ENCODE data around the gene RAX2.

Gene RAX2

DNA sequence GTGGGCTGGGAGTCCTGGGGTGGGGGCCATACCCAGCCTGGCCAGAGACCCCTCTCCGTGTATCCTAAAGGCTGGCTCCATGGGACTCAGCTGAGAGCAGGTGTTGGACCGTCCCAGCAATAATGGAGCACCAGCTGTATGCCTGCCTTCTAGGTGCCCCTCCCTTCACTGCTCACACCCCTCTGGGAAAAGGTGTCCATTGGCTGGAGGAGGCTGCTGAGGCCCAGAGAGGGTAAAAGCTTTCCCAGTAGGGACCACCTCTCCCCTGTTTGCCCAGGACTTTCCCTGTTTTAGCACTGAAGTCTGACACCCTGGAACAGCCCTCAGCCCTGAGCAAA, 3.3 kb upstream of the RAX2 start:
- DNase-seq (ENCODE audit: extremely low read depth, low read depth) = no peak
- TF ChIP-seq, protein P1, sequence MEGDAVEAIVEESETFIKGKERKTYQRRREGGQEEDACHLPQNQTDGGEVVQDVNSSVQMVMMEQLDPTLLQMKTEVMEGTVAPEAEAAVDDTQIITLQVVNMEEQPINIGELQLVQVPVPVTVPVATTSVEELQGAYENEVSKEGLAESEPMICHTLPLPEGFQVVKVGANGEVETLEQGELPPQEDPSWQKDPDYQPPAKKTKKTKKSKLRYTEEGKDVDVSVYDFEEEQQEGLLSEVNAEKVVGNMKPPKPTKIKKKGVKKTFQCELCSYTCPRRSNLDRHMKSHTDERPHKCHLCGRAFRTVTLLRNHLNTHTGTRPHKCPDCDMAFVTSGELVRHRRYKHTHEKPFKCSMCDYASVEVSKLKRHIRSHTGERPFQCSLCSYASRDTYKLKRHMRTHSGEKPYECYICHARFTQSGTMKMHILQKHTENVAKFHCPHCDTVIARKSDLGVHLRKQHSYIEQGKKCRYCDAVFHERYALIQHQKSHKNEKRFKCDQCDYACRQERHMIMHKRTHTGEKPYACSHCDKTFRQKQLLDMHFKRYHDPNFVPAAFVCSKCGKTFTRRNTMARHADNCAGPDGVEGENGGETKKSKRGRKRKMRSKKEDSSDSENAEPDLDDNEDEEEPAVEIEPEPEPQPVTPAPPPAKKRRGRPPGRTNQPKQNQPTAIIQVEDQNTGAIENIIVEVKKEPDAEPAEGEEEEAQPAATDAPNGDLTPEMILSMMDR (IDR thresholded peaks at IDR 0.05; ENCODE audit: low read depth, low read length) = no peak

DNA sequence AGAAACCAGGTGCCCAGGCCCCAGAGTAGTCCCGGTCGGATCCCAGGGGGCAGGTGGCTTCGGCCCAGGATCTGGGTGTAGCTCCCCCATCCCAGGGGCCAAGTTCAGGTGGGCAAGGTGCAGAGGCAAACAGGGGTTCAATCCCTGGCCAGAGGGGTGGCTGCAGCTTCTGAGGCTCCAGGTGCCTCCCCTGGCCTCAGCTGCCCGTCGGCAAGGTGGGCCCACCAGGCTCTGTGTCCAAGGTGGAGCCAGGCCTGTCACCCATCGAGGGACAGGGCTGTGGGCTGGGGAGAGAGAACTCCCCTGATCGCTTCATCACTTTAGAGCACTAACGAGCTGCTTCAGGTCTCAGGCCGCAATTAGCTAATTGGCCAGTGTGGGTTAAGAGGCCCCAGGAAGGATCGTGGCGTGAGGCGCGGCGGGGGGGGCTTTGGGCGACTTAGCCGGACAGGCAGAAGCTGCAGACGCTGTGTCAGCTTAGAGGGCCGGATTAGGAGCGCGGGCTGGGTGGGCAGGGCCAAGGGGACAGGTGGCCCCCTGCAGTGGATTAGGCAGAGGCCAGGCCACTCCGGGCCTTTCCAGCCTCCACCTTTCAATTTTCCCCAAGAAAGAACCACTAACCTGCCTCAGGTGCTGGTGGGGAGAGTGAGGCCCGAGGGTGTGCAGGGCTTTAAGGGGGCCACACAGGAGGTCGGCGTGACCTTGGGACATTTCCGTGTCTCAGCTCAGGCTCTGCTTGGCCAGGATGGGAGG, 2.8 kb upstream of the RAX2 start:
- TF ChIP-seq, protein P1 (IDR thresholded peaks at IDR 0.05; ENCODE audit: low read depth, low read length) = no peak
- DNase-seq (ENCODE audit: extremely low read depth, low read depth) = no peak

DNA sequence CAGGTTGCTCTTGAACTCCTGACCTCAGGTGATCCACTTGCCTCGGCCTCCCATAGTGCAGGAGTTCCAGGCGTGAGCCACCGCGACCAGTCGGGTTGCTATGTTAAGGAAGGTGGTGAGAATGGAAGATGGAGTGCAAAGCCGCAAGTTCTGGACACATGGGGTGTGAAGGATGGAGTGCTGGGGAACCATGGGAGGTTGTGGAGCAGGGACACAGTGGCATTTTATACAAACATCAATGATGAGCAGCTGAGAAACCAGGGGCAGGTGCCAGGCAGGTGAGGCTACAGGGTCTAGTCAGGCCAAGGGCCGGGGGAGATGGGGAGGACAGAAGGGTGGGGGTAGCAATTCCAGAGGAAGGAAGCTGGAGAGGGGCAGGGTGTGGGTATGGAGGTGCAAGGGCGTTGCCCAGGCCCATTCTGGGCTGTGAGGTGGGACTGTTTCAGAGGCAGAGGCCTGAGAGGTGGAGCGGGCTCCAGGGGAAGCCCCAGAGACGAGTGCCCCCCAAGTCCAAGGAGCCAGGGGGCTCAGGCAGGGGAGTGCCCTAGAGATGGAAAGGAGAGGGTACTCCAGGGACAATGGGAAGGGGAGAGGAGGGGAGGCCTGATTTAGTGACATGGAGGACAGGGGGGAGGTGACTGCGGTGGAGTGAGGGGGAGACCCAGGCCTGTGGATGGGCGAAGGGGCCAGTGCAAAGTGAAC, 1.9 kb upstream of the RAX2 start:
- DNase-seq (ENCODE audit: extremely low read depth, low read depth) = no peak
- TF ChIP-seq, protein P1 (IDR thresholded peaks at IDR 0.05; ENCODE audit: low read depth, low read length) = no peak

DNA sequence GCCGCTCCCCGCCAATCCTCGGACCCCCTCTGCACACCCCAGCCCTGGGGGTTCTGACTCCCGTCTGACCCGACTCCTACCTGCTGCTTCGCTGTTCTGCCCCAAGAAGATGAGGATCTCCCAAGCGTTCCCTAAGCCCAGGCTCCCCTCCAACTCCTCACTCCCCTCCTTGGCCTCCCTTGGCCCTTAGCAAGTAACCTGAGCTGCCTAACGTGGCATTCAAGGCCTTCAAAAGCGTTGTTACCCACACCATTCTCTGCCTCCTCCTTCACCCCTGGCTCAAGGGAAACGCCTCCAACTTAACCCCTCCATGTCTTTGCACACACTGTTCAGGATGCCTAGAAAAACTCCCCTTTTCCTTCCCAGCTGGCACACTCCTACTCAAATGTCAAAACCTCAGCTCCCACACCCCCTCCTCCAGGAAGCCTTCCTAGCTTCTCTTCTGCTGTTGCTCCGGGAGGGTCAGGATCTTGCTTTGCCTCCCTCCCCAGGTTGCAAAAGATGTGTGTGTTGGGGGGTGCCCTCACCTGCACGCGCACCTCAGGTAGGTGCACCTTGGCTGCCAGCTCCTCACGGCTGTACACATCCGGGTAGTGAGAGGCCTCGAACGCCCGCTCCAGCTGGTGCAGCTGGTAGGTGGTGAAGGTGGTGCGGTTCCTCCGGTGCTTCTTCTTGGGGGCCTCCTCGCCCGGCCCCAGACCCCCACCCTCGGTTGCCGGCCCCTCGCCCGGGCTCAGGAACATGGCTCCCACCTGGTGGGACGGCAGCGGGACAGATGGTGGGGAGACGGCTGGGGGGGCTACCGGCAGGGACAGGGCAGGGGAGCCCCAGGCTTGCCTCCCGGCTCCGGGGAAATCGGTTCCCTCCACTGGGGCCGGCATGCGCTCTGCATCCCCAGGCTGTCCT, 775 bp downstream of the RAX2 start:
- TF ChIP-seq, protein P1 (IDR thresholded peaks at IDR 0.05; ENCODE audit: low read depth, low read length) = no peak
- DNase-seq (ENCODE audit: extremely low read depth, low read depth) = no peak

DNA sequence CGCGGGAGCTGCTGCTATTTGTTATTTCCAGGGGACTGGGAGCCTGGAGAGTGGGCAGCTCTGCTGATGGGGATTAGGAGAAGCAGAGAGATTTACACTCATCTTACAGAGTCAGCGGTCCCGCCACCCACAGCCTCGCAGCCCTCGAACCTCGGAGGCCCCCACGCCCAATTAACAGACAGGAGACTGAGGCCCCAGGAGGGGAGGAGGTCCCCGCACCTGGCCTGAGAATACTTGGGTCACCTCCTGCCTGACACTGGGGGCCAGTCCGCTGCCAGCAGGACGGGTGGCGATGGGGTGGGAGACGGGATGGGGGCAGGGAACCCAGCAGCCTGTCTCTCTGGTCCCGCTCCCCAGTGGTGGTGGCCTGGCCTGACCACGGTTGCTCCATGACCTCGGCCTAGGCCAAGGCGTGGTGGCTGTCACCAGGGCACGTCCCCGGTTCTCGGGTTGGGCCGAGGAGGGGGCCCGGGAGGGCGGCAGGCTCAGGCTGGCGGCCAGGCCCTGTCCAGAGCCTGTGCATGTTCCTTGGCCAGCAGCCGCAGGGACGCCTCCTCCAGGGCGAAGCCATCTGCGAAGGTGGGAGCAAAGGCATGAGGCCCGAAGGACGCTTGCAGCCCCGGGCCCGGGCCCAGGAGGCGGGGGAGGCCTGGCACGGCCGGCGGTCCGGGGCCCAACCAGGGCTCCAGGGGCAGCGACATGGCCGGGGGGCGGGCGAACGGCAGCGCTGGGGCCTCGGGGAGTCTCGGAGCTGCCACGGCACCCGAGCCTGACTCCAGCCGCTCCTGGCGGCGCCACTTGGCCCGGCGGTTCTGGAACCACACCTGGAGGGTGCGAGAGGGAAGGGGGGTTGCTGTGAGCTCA, 1.7 kb downstream of the RAX2 start:
- TF ChIP-seq, protein P1 (IDR thresholded peaks at IDR 0.05; ENCODE audit: low read depth, low read length) = no peak
- no peak for DNase-seq (ENCODE audit: extremely low read depth, low read depth)

DNA sequence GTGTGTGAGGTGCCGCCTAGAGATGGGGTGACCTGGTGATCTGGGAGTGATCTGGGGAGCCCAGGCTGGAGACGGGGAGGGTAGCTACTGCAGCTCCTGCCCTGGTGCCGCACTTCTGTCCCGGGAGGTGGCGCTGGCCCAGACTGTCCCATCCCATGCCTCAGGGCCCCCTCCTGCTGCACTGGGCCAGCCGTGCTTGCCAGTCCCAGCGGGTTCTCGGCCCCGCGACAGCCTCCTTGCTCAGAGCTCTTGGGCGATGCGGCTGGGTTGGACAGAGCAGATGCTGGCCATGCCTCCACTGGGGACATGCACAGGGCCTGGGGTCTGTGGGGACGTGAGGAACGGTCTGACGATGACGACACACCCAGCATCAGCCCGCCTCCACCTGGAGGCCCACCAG, 2.5 kb downstream of the RAX2 start:
- DNase-seq (ENCODE audit: extremely low read depth, low read depth) = no peak
- TF ChIP-seq, protein P1 (IDR thresholded peaks at IDR 0.05; ENCODE audit: low read depth, low read length) = no peak

Measured in AG09319 (cell line).